ENCODE results near the gene SCAMP5. TPM values are rescaled to one million over a fixed set of nuclear protein-coding genes. Genes with fewer than 3 reads are reported as not detected.
A peak's percentile ranks its signal among the peaks of the same experiment; 100 is the strongest.

Gene SCAMP5
- total and polyA plus RNA-seq, 2 of the 13 experiments (the other 11 are each of a cell fraction or from before 2014, with no cell fraction given): 34.3 to 49.0 TPM

GRCh38 chr15:74995182-74995778 lies at the start of gene SCAMP5 (continued):
- peak; percentile 93; the same call in 1 of the 2 replicates for TF ChIP-seq ZSCAN20 (CRISPR knock-in tag; IDR thresholded peaks at IDR 0.05; ENCODE audit: borderline replicate concordance)
- peak; percentile 71 for TF ChIP-seq RARA (CRISPR knock-in tag; IDR thresholded peaks at IDR 0.05)
- peak; percentile 73; the same call in 1 of the 2 replicates for TF ChIP-seq CCDC6 (CRISPR knock-in tag; IDR thresholded peaks at IDR 0.05)
- no peak for TF ChIP-seq PHB2 (IDR thresholded peaks at IDR 0.05; ENCODE audit: partially characterized antibody)
- TF ChIP-seq, protein P1, sequence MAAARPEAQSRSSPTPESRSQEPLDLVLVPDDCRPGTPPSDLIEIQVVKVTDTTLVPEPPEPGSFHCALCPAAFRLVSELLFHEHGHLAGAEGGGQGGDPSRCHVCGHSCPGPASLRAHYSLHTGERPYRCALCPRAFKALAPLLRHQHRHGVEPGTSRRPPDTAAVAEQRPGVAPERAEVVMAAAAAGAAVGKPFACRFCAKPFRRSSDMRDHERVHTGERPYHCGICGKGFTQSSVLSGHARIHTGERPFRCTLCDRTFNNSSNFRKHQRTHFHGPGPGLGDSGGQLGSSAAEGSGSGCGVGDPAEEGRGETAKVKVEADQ (CRISPR knock-in tag; IDR thresholded peaks at IDR 0.05; ENCODE audit: borderline replicate concordance): no peak
- TF ChIP-seq, protein P2, sequence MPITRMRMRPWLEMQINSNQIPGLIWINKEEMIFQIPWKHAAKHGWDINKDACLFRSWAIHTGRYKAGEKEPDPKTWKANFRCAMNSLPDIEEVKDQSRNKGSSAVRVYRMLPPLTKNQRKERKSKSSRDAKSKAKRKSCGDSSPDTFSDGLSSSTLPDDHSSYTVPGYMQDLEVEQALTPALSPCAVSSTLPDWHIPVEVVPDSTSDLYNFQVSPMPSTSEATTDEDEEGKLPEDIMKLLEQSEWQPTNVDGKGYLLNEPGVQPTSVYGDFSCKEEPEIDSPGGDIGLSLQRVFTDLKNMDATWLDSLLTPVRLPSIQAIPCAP (CRISPR knock-in tag; IDR thresholded peaks at IDR 0.05; ENCODE audit: low read depth): no peak
- TF ChIP-seq ZNF230 (CRISPR knock-in tag; IDR thresholded peaks at IDR 0.05): peak; percentile 50; the same call in 1 of the 2 replicates
- TF ChIP-seq, protein P3, sequence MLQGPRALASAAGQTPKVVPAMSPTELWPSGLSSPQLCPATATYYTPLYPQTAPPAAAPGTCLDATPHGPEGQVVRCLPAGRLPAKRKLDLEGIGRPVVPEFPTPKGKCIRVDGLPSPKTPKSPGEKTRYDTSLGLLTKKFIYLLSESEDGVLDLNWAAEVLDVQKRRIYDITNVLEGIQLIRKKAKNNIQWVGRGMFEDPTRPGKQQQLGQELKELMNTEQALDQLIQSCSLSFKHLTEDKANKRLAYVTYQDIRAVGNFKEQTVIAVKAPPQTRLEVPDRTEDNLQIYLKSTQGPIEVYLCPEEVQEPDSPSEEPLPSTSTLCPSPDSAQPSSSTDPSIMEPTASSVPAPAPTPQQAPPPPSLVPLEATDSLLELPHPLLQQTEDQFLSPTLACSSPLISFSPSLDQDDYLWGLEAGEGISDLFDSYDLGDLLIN (CRISPR knock-in tag; IDR thresholded peaks at IDR 0.05; ENCODE audit: borderline replicate concordance): no peak
- TF ChIP-seq, protein P4, sequence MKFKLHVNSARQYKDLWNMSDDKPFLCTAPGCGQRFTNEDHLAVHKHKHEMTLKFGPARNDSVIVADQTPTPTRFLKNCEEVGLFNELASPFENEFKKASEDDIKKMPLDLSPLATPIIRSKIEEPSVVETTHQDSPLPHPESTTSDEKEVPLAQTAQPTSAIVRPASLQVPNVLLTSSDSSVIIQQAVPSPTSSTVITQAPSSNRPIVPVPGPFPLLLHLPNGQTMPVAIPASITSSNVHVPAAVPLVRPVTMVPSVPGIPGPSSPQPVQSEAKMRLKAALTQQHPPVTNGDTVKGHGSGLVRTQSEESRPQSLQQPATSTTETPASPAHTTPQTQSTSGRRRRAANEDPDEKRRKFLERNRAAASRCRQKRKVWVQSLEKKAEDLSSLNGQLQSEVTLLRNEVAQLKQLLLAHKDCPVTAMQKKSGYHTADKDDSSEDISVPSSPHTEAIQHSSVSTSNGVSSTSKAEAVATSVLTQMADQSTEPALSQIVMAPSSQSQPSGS (CRISPR knock-in tag; IDR thresholded peaks at IDR 0.05): peak; percentile 84
- no peak for TF ChIP-seq ZNF704 (CRISPR knock-in tag; IDR thresholded peaks at IDR 0.05; ENCODE audit: borderline replicate concordance)
- peak; percentile 95; the same call in 1 of the 2 replicates for TF ChIP-seq ZNF232 (CRISPR knock-in tag; IDR thresholded peaks at IDR 0.05; ENCODE audit: borderline replicate concordance)
- peak; percentile 89; the same call in 1 of the 2 replicates for TF ChIP-seq ZNF772 (CRISPR knock-in tag; IDR thresholded peaks at IDR 0.05)
- TF ChIP-seq YEATS4 (CRISPR knock-in tag; IDR thresholded peaks at IDR 0.05; ENCODE audit: borderline replicate concordance): peak; percentile 56
- 0 out of 2 replicates have a peak, but pooled peaks have one; percentile 87 for TF ChIP-seq ZFP36L2 (CRISPR knock-in tag; IDR thresholded peaks at IDR 0.05)
- peak; percentile 95; the same call in 1 of the 2 replicates for TF ChIP-seq ZNF558 (CRISPR knock-in tag; IDR thresholded peaks at IDR 0.05; ENCODE audit: borderline replicate concordance)
- 0 out of 2 replicates have a peak, but pooled peaks have one; percentile 80 for TF ChIP-seq GLMP (CRISPR knock-in tag; IDR thresholded peaks at IDR 0.05; ENCODE audit: borderline replicate concordance)
- TF ChIP-seq TEAD3 (CRISPR knock-in tag; optimal IDR thresholded peaks at IDR 0.05; ENCODE audit: borderline replicate concordance): peak; percentile 89
- peak; percentile 68 for TF ChIP-seq HIVEP1 (CRISPR knock-in tag; IDR thresholded peaks at IDR 0.05)
- TF ChIP-seq GABPB1 (CRISPR knock-in tag; IDR thresholded peaks at IDR 0.05): peak; percentile 62
- 0 out of 2 replicates have a peak, but pooled peaks have one; percentile 51 for TF ChIP-seq GPN1 (CRISPR knock-in tag; IDR thresholded peaks at IDR 0.05; ENCODE audit: borderline replicate concordance)
- TF ChIP-seq, protein P5, sequence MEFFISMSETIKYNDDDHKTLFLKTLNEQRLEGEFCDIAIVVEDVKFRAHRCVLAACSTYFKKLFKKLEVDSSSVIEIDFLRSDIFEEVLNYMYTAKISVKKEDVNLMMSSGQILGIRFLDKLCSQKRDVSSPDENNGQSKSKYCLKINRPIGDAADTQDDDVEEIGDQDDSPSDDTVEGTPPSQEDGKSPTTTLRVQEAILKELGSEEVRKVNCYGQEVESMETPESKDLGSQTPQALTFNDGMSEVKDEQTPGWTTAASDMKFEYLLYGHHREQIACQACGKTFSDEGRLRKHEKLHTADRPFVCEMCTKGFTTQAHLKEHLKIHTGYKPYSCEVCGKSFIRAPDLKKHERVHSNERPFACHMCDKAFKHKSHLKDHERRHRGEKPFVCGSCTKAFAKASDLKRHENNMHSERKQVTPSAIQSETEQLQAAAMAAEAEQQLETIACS (CRISPR knock-in tag; IDR thresholded peaks at IDR 0.05): peak; percentile 94

Measured in HepG2 (cell line).